HepG2 (cell line): Measurements from ENCODE around the gene WRAP73. TPM values are rescaled to one million over a fixed set of nuclear protein-coding genes. Genes with fewer than 3 reads are reported as not detected.

Source experiments
- ATAC-seq: fragments of 200-7000 bp; cut with Tn5 transposase; 3 replicates; pipeline ENCODE4 v1.9.1; 2020; ENCODE audit warnings: mild to moderate bottlenecking, moderate library complexity
- BruUV-seq: library from RNA; stranded (reverse); fragments of 400-500 nt; replicated peaks from 2 replicates; lab custom pipeline; 2021; lab: Mats Ljungman, UMichigan
- CTCF ChIA-PET: fragments of 300-600 bp; formaldehyde crosslinking; extraction: SDS; loops from one replicate; lab custom pipeline; 2021; ENCODE audit warnings: low total read pairs, inconsistent platforms, low intra/inter-chr PET ratio; lab: Yijun Ruan, JAX
- POLR2A ChIA-PET: fragments of 350-600 bp; sonication (Branson Sonifier 250); formaldehyde crosslinking; loops from one replicate; lab custom pipeline; 2020; ENCODE audit warnings: antibody characterized with exemption, inconsistent platforms; lab: Yijun Ruan, JAX
- DNase-seq: peaks from one replicate; pipeline ENCODE4 v3.0.0-alpha.2; 2015; ENCODE audit warnings: low spot score
- FAIRE-seq: peaks from 3 replicates; lab custom pipeline; 2011; peaks lifted over from hg19 to GRCh38; lab: Jason Lieb, UNC
- H2AFZ ChIP-seq: one replicate; pipeline ENCODE4 v1.6.1; 2011; ENCODE audit warnings: low read length, inconsistent platforms
- H3K27ac ChIP-seq: fragments of 300-600 bp; 3 replicates; pipeline ENCODE4 v1.8.0; 2011; ENCODE audit warnings: mixed run types, mild to moderate bottlenecking, mixed read lengths, low read length, inconsistent platforms; ENCODE audit not compliant: insufficient read depth; ENCODE audit errors: extremely low read length
- H3K27me3 ChIP-seq, 2 experiments: fragments of 200-600 bp in 1 of 2; 2 replicates in 1 of 2; 3 replicates in 1 of 2; pipeline versions ENCODE4 v1.6.0 to v1.8.0; 2011; ENCODE audit warnings: low read length in 2 of 2, mild to moderate bottlenecking in 2 of 2, moderate library complexity in 2 of 2, inconsistent platforms in 1 of 2; ENCODE audit not compliant: insufficient read depth in 2 of 2, control insufficient read depth in 1 of 2
- H3K36me3 ChIP-seq, 2 experiments: fragments of 200-600 bp in 1 of 2; replicated peaks in 1 of 2; 2 replicates in 1 of 2; 3 replicates in 1 of 2; pipeline versions ENCODE4 v1.5.1 to v1.8.0; 2011; ENCODE audit warnings: low read length in 2 of 2, inconsistent platforms in 1 of 2; ENCODE audit not compliant: insufficient read depth in 2 of 2, control insufficient read depth in 1 of 2
- H3K4me1 ChIP-seq: 2 replicates; pipeline ENCODE4 v1.5.1; 2012; ENCODE audit warnings: low read length, inconsistent platforms; ENCODE audit not compliant: insufficient read depth
- H3K4me2 ChIP-seq: 2 replicates; pipeline ENCODE4 v1.6.0; 2011; ENCODE audit warnings: low read depth, low read length, inconsistent platforms
- H3K4me3 ChIP-seq, 3 experiments: fragments of 200-600 bp in 1 of 3; sonication (generic), shearing (Covaris generic) in 1 of 3; replicated peaks in 1 of 3; 2 replicates each; pipeline ENCODE4 v1.5.1; 2011 to 2016; ENCODE audit warnings: low read length in 3 of 3, inconsistent platforms in 2 of 3, low read depth in 2 of 3, mild to moderate bottlenecking in 2 of 3, control low read depth in 1 of 3, mixed read lengths in 1 of 3; ENCODE audit not compliant: insufficient read depth in 1 of 3
- H3K79me2 ChIP-seq: one replicate; pipeline ENCODE4 v1.6.1; 2011; ENCODE audit warnings: low read length, inconsistent platforms; ENCODE audit not compliant: insufficient read depth
- H3K9ac ChIP-seq: 2 replicates; pipeline ENCODE4 v1.6.0; 2011; ENCODE audit warnings: mild to moderate bottlenecking, low read depth, low read length, inconsistent platforms; ENCODE audit not compliant: insufficient read depth
- H3K9me3 ChIP-seq: 2 replicates; pipeline ENCODE4 v1.5.1; 2012; ENCODE audit warnings: mild to moderate bottlenecking, low read length
- H4K20me1 ChIP-seq: 2 replicates; pipeline ENCODE4 v1.6.0; 2011; ENCODE audit warnings: inconsistent platforms, mild to moderate bottlenecking, low read length, moderate library complexity; ENCODE audit not compliant: insufficient read depth
- ARNTL ChIP-seq: sonication (generic); formaldehyde crosslinking; IDR thresholded peaks from 2 replicates; pipeline ENCODE4 v1.4.0; 2020; ENCODE audit warnings: mild to moderate bottlenecking, missing genetic modification reagents
- CREB1 ChIP-seq, 2 experiments: fragments of 450-650 bp in 1 of 2; IDR thresholded peaks; 2 replicates each; pipeline ENCODE4 v1.6.1; 2016 to 2017; ENCODE audit warnings: control low read depth in 1 of 2, mild to moderate bottlenecking in 1 of 2, missing compliant biosample characterization in 1 of 2, missing genetic modification characterization in 1 of 2
- HMGA1 ChIP-seq: sonication (generic); formaldehyde crosslinking; conservative IDR thresholded peaks from 2 replicates; pipeline ENCODE4 v1.4.0; 2020; ENCODE audit warnings: missing genetic modification reagents
- HNRNPK ChIP-seq: fragments of 200-400 bp; formaldehyde crosslinking; IDR thresholded peaks from 2 replicates; pipeline ENCODE4 v1.6.1; 2018; ENCODE audit warnings: low read length, low read depth, moderate library complexity, mild to moderate bottlenecking; ENCODE audit not compliant: poor library complexity, severe bottlenecking
- RXRA ChIP-seq: sonication (generic); formaldehyde crosslinking; IDR thresholded peaks from 2 replicates; pipeline ENCODE4 v1.5.1; 2020; ENCODE audit warnings: missing genetic modification reagents
- SP4 ChIP-seq: sonication (generic); formaldehyde crosslinking; IDR thresholded peaks from 2 replicates; pipeline ENCODE4 v1.8.1; 2023; ENCODE audit warnings: mild to moderate bottlenecking, missing genetic modification reagents
- THAP8 ChIP-seq: sonication (generic); formaldehyde crosslinking; IDR thresholded peaks from 2 replicates; pipeline ENCODE4 v1.5.1; 2020; ENCODE audit warnings: missing genetic modification reagents, mild to moderate bottlenecking, borderline replicate concordance
- ZBTB38 ChIP-seq: sonication (generic); formaldehyde crosslinking; IDR thresholded peaks from 2 replicates; pipeline ENCODE4 v1.5.1; 2020; ENCODE audit warnings: mild to moderate bottlenecking, missing genetic modification reagents
- ZFP82 ChIP-seq: sonication (generic); formaldehyde crosslinking; IDR thresholded peaks from 2 replicates; pipeline ENCODE4 v1.5.1; 2020; ENCODE audit warnings: mild to moderate bottlenecking, missing genetic modification reagents, borderline replicate concordance
- ZNF768 ChIP-seq: sonication (generic); formaldehyde crosslinking; IDR thresholded peaks from 2 replicates; pipeline ENCODE4 v1.4.0; 2020; ENCODE audit warnings: missing genetic modification reagents
- ZNF891 ChIP-seq: sonication (generic); formaldehyde crosslinking; IDR thresholded peaks from 2 replicates; pipeline ENCODE4 v1.5.0; 2020; ENCODE audit warnings: mild to moderate bottlenecking, missing genetic modification reagents
- ZSCAN25 ChIP-seq: sonication (generic); formaldehyde crosslinking; IDR thresholded peaks from 2 replicates; pipeline ENCODE4 v1.8.0; 2022; ENCODE audit warnings: mild to moderate bottlenecking, missing genetic modification reagents
- WGBS: methylation state at CpG from one replicate; pipeline ENCODE4 v1.1.6; 2017; ENCODE audit warnings: low lambda C conversion rate; 5-methylcytosine and 5-hydroxymethylcytosine counted together
- in situ Hi-C: cut with HindIII; loops from 2 replicates; pipeline ENCODE4 v1.10.0; 2017; ENCODE audit warnings: low pct_unique_long_range_greater_than_20kb; ENCODE audit not compliant: extremely low pct_ligation_motif_present
- intact Hi-C: fragments of 100-400 bp; cut with micrococcal nuclease; formaldehyde crosslinking; loops from one replicate; pipeline ENCODE4 v1.10.0; 2022; ENCODE audit not compliant: unreplicated experiment
- polyA plus RNA-seq, 8 experiments: library from polyadenylated mRNA; depleted of rRNA in 3 of 8; stranded (reverse) in 7 of 8; unstranded in 1 of 8; fragments of >200 nt; fragmentation: Illumina TruSeq in 4 of 8; extraction: Trizol in 4 of 8; gene quantifications; 2 replicates each; pipeline versions ENCODE4 v1.2.1 to v1.2.3, GENCODE V29; 2011 to 2016; ENCODE audit warnings: low read depth in 4 of 8, missing spikeins in 1 of 8, mixed read lengths in 1 of 8; ENCODE audit not compliant: insufficient read depth in 1 of 8
- total RNA-seq, 5 experiments: library from RNA; depleted of rRNA; stranded (reverse); fragments of >200 nt; fragmentation: Illumina TruSeq; extraction: Trizol; gene quantifications; 2 replicates each; pipeline ENCODE4 v1.2.3, GENCODE V29; 2016; ENCODE audit warnings: low read depth in 1 of 5

Gene WRAP73
- total and polyA plus RNA-seq, 2 of the 13 experiments (the other 11 are each of a cell fraction or from before 2014, with no cell fraction given) = 18.1 to 40.4 TPM

DNA sequence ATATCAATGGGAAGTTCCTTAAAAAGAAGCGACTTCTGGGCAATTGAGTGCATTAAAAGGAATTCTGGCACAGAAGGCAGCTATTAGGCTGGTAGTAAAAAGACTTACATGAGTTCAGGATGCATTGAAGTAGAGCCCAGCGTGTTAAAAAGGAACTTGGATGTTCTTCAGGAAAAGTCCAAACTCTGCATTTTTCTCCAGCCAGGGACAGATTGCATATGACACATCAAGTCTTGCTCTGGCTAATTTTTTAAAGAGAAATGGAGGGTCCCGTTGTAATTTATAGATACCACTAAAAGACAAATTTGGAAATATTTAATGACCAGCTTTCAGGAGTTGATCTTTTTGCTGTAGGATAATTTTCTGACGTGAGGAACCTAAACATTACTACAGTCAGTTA lies 23.9 kb downstream of the WRAP73 start:
- no peak for ATAC-seq
- Histone ChIP-seq H3K27ac (peak overlapping the region; percentile 90), H3K9me3 (no peaks in the 10 kb centered on the region), H3K9ac (peak overlapping the region; percentile 76), H3K4me2 (peak overlapping the region; percentile 89), H2AFZ (no peak overlapping the region), H4K20me1 (no peaks in the 10 kb centered on the region), H3K4me3 (peak overlapping the region; percentile 67 to 95 (median 94)), H3K27me3 (no peaks in the 10 kb centered on the region), H3K36me3 (peaks cover 17 to 32% of the 10 kb centered on the region in 2 experiments), H3K79me2 (peaks cover 5% of the 10 kb centered on the region), H3K4me1 (peaks cover 30% of the 10 kb centered on the region)
- ChIA-PET CTCF (no interaction called here), POLR2A (interaction anchor here (0.8 to 1.2 kb wide), 3 partner anchors 12 to 173 kb away, joined by 3 to 4 read pairs (median 3); no protein-coding TSS in a partner anchor)
- intact Hi-C loops = no loop called here
- no peak for FAIRE-seq
- no peak for DNase-seq
- WGBS = 46% methylated on average over 4 of the region's 4 CpGs
- TSS peak; percentile 59 for BruUV-seq
- in situ Hi-C loops = no loop called here
- no peak for TF ChIP-seq ZSCAN25
- no peak for TF ChIP-seq CREB1 (IDR thresholded peaks at IDR 0.05)
- TF ChIP-seq CREB1 (CRISPR knock-in tag; IDR thresholded peaks at IDR 0.05) = 0 out of 2 replicates have a peak, but pooled peaks have one; percentile 16
- TF ChIP-seq ZFP82 = 0 out of 2 replicates have a peak, but pooled peaks have one; percentile 48
- TF ChIP-seq HMGA1 (CRISPR knock-in tag) = no peak
- TF ChIP-seq ZNF891 (CRISPR knock-in tag) = no peak

DNA sequence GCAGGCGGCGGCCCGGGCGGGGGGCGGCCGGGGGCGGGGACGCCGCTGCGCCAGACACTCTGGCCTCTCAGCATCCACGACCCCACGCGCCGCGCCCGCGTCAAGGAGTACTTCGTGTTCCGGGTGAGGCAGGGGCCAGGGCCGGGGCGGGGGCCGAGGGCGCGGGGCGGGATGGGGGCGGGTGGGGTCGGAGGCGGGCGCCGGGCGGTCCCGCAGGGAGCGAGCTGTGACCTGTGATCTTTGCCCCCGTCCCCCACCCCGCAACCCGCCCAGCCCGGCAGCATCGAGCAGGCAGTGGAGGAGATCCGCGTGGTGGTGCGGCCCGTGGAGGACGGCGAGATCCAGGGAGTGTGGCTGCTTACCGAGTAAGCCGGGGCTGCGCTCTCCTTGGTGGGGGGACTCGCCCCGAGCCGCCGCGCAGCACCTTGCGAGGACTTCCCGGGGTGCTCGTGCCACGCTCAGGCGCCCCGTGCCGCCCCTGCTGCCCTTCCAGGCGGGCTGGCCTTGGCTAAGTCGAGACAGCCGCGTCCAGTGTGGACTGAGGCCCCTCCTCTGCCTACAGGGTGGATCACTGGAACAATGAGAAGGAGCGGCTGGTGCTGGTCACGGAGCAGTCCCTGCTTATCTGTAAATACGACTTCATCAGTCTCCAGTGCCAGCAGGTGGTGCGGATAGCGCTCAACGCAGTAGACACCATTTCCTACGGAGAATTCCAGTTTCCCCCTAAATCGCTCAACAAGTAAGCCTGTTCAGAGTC lies 24.6 kb downstream of the WRAP73 start:
- intact Hi-C loops (loop anchor here (2.0 kb wide), 1 partner anchor 25 kb away; the partner anchor contains the start of gene WRAP73), in situ Hi-C loops (no loop called here)
- CTCF ChIA-PET = no interaction called here
- ATAC-seq (peak; percentile 75), FAIRE-seq (peak; percentile 54), DNase-seq (peak; percentile 64)
- Histone ChIP-seq H3K4me2 (peak overlapping the region; percentile 89), H2AFZ (no peak overlapping the region), H3K27me3 (no peaks in the 10 kb centered on the region), H3K4me3 (peak overlapping the region; percentile 67 to 95 (median 94)), H3K9ac (peak overlapping the region; percentile 76), H3K27ac (peak overlapping the region; percentile 90), H4K20me1 (no peaks in the 10 kb centered on the region), H3K79me2 (peaks cover 5% of the 10 kb centered on the region), H3K9me3 (no peaks in the 10 kb centered on the region), H3K36me3 (peaks cover 16 to 31% of the 10 kb centered on the region in 2 experiments), H3K4me1 (peaks cover 30% of the 10 kb centered on the region)
- BruUV-seq = no TSS peak
- WGBS = no CpG with 5 or more reads among the region's 71 CpGs
- POLR2A ChIA-PET = interaction anchor here (0.8 to 1.2 kb wide), 4 partner anchors 13 to 172 kb away, joined by 3 to 4 read pairs (median 3); no protein-coding TSS in a partner anchor
- TF ChIP-seq ARNTL (CRISPR knock-in tag) = peak; percentile 42
- TF ChIP-seq ZNF768 = peak; percentile 28; the same call in 1 of the 2 replicates
- no peak for TF ChIP-seq THAP8 (CRISPR knock-in tag)
- peak; percentile 40; the same call in 1 of the 2 replicates for TF ChIP-seq RXRA (CRISPR knock-in tag)
- TF ChIP-seq ZBTB38 (CRISPR knock-in tag) = peak; percentile 47
- TF ChIP-seq HNRNPK = peak; percentile 54
- 0 out of 2 replicates have a peak, but pooled peaks have one; percentile 41 for TF ChIP-seq SP4
